ENCODE measurements around the gene HSD11B1L.
"Not testable (repeated sequence)": the region's sequence is repeated elsewhere in the genome, so short reads cannot be mapped to it uniquely, and the experiment has no call there.

HSD11B1L gene

DNA sequence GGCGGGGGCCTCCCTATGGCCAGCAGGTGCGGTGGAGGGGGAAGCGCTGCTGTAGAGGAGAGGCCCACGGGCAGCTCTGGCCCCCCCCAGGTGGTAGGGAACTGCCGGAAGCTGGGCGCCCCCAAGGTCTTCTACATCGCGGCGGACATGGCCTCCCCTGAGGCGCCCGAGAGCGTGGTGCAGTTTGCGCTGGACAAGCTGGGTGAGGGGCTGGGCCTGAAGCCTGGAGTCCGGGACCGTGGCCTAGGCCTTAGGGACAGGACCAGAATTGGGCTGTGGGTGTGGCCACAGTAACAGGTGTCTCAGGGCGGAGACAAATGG, 5.5 kb downstream of the HSD11B1L start:
- DNase-seq (ENCODE audit: low read depth), result no peak
- TF ChIP-seq, protein P1, sequence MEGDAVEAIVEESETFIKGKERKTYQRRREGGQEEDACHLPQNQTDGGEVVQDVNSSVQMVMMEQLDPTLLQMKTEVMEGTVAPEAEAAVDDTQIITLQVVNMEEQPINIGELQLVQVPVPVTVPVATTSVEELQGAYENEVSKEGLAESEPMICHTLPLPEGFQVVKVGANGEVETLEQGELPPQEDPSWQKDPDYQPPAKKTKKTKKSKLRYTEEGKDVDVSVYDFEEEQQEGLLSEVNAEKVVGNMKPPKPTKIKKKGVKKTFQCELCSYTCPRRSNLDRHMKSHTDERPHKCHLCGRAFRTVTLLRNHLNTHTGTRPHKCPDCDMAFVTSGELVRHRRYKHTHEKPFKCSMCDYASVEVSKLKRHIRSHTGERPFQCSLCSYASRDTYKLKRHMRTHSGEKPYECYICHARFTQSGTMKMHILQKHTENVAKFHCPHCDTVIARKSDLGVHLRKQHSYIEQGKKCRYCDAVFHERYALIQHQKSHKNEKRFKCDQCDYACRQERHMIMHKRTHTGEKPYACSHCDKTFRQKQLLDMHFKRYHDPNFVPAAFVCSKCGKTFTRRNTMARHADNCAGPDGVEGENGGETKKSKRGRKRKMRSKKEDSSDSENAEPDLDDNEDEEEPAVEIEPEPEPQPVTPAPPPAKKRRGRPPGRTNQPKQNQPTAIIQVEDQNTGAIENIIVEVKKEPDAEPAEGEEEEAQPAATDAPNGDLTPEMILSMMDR (conservative IDR thresholded peaks at IDR 0.05; ENCODE audit: low read depth, low read length), result no peak
- H3K4me3 ChIP-seq (ENCODE audit: low read length), result peak overlapping the region; percentile 45

DNA sequence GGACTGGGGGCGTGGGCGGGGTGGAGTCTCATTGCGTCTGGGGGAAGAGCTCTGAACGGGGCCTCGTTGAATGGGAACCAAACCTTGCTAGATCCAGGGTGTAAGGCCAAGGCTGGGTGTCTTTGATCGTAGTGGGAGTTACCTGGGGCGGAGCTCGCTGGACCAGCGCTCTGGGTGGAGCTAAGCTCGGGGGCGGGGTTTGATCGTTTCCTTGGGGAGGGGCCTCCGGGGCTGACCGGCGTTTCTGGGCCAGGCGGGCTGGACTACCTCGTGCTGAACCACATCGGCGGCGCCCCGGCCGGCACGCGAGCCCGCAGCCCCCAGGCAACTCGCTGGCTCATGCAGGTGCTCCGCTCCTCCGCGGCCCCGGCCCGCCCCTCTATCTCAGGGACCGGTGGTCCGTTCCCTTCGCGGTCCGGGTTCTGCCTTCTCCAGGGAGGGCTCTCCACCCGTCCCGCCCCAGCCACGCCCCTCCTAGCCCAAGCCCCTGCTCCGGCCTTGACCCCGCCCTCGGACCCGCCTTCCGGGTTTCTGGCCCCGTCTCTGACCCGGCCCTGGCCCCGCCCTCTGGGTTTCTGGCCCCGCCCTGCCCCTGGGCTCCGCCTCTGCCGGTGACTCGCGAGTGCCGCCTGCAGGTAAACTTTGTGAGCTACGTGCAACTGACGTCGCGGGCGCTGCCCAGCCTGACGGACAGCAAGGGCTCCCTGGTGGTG, 6.0 kb downstream of the HSD11B1L start:
- H3K4me3 ChIP-seq (ENCODE audit: low read length), result peak overlapping the region; percentile 45
- TF ChIP-seq, protein P1 (conservative IDR thresholded peaks at IDR 0.05; ENCODE audit: low read depth, low read length), result peak; percentile 82
- DNase-seq (ENCODE audit: low read depth), result peak; percentile 60

GRCh38 chr19:5687360-5688198, 6.8 kb downstream of the HSD11B1L start:
- TF ChIP-seq, protein P1 (conservative IDR thresholded peaks at IDR 0.05; ENCODE audit: low read depth, low read length), result no peak
- H3K4me3 ChIP-seq (ENCODE audit: low read length), result peak overlapping the region; percentile 14
- no peak for DNase-seq (ENCODE audit: low read depth)

DNA sequence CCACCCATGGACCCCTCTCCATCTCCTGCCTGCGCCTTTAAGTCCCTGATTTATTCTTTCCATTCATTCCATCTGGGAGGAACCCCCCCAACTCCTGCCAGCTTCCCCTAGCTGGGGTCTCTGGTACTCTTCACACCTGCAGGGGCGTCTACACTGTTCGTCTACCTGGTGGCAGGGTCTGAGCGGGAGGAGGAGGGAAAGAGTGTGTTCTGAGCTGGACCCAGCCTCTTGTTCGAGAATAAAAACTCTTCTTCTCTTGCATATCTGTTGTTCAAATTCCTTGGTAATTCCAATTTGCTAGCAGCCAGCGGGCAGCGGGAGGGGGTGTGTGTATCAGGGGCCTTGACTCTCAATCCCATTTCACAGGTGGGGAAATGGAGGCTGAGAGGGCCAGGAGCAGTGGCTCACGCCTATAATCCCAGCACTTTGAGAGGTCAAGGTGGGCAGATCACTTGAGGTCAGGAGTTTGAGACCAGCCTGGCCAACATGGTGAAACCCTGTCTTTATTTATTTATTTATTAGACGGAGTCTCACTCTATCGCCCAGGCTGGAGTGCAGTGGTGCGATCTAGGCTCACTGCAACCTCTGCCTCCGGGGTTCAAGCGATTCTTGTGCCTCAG, 7.5 kb downstream of the HSD11B1L start:
- not testable (repeated sequence) for DNase-seq (ENCODE audit: low read depth); H3K4me3 ChIP-seq (ENCODE audit: low read length)

GRCh38 chr19:5690125-5690954, 9.5 kb downstream of the HSD11B1L start, which contains the start of gene RPL36:
Gene RPL36, plus strand, starts transcription at chr19:5690295. Its CDS starts 213 bp downstream, at chr19:5690508.
- peak; percentile 75 for DNase-seq (ENCODE audit: low read depth)
- TF ChIP-seq, protein P1 (conservative IDR thresholded peaks at IDR 0.05; ENCODE audit: low read depth, low read length), result peak; percentile 90
- H3K4me3 ChIP-seq (ENCODE audit: low read length), result peak within 1 kb of the TSS; percentile 96

GRCh38 chr19:5690955-5691821, 10.4 kb downstream of the HSD11B1L start:
- TF ChIP-seq, protein P1 (conservative IDR thresholded peaks at IDR 0.05; ENCODE audit: low read depth, low read length), result no peak
- no peak for DNase-seq (ENCODE audit: low read depth)
- peak overlapping the region; percentile 96 for H3K4me3 ChIP-seq (ENCODE audit: low read length)

Data from retinal pigment epithelial cell (primary cell).